Stimulated activated memory B cell treated with anti-CD40 and anti-IgM and Interleukin-4, amounts not matched to agents 10 μg/mL and 1 μg/mL and 100 μg/mL, for 72 hours (primary cell): ENCODE measurements around the gene PERM1.

Experiments used
- ATAC-seq: fragments of 150-1000 bp; cut with Tn5 transposase; 2 replicates; pipeline ENCODE4 v1.10.0; 2021
- H3K27ac Mint-ChIP-seq: one replicate; pipeline ENCODE4 v1.8.0; 2022; ENCODE audit warnings: mild to moderate bottlenecking, mixed read lengths
- H3K27me3 Mint-ChIP-seq: one replicate; pipeline ENCODE4 v1.8.0; 2022; ENCODE audit warnings: mixed read lengths
- H3K36me3 Mint-ChIP-seq: one replicate; pipeline ENCODE4 v1.8.0; 2022; ENCODE audit warnings: mixed read lengths
- H3K4me1 Mint-ChIP-seq: one replicate; pipeline ENCODE4 v1.8.0; 2022; ENCODE audit warnings: mixed read lengths
- H3K4me3 Mint-ChIP-seq: one replicate; pipeline ENCODE4 v1.8.0; 2022; ENCODE audit warnings: mild to moderate bottlenecking, moderate library complexity, mixed read lengths
- H3K9me3 Mint-ChIP-seq: one replicate; pipeline ENCODE4 v1.8.0; 2022; ENCODE audit warnings: mixed read lengths

Gene PERM1

DNA sequence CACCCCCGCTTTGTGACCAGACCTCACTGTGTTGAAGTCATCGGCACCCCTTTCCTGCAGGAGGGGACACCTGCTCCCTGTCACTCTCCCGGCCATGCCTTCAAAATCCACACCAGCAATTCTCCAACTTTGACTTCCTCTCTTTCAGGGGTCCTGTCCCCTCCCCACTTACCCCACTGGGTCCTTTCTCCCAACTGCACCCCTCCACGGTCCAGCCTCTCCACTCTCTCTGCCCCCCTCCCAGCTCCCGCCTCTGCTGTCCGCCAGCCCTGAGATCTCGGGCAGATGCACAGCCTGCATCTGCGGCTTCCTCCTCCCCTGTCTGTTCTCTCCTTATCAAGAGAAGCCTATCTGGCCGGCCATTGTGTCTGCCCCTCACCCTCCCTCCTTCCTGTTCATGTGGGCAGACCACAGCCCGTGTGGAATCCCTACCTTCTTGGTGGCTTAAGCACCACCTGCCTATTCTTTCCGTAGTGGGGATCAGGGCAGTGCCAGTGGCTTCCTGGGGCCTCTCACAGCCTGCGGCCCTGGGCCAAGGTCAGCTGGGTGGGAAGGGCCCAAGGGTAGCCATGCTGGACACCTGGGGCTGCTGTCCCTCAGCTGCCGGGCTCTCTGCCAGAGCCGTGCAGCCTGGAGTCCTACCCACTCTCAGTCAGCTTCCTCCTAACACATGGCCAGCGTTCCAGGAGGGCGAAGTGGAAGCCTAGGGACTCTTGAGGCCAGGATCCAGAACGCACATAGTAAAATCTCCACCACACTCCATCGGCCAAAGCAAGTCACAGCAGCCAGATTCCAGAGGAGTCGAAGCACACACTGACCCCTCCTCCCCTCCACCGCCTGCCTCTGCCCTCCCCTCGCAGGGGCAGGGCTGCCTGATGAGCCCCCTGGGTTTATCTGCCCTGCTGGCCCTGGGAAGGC is 23.1 kb upstream of the PERM1 start:
- Mint-ChIP-seq H3K36me3 (no peaks in the 10 kb centered on the region), H3K4me1 (peaks cover 23% of the 10 kb centered on the region), H3K27ac (no peak overlapping the region), H3K27me3 (peaks cover 66% of the 10 kb centered on the region), H3K9me3 (no peaks in the 10 kb centered on the region), H3K4me3 (no peak overlapping the region)
- no peak for ATAC-seq

DNA sequence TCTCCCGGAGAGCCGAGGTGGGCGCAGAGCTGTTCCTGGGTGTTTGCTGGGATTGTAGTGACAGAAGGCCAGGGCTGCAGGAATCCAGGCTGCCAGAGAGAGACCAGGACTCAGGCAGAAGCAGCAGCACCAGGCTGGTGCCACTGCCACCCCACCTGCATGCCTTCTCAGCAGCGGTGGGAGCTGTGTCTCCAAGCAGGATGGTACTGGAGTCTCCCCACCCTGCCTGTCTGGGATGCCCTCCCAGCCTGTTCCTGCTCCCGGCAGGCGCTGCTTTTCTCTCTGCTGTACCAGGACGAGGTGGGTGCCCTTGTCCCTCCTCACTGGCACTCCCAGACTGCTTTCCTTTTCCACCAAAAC is 22.5 kb upstream of the PERM1 start:
- Mint-ChIP-seq H3K36me3 (no peaks in the 10 kb centered on the region), H3K4me1 (peaks cover 23% of the 10 kb centered on the region), H3K27ac (no peak overlapping the region), H3K4me3 (no peak overlapping the region), H3K27me3 (peaks cover 65% of the 10 kb centered on the region), H3K9me3 (no peaks in the 10 kb centered on the region)
- ATAC-seq: no peak

DNA sequence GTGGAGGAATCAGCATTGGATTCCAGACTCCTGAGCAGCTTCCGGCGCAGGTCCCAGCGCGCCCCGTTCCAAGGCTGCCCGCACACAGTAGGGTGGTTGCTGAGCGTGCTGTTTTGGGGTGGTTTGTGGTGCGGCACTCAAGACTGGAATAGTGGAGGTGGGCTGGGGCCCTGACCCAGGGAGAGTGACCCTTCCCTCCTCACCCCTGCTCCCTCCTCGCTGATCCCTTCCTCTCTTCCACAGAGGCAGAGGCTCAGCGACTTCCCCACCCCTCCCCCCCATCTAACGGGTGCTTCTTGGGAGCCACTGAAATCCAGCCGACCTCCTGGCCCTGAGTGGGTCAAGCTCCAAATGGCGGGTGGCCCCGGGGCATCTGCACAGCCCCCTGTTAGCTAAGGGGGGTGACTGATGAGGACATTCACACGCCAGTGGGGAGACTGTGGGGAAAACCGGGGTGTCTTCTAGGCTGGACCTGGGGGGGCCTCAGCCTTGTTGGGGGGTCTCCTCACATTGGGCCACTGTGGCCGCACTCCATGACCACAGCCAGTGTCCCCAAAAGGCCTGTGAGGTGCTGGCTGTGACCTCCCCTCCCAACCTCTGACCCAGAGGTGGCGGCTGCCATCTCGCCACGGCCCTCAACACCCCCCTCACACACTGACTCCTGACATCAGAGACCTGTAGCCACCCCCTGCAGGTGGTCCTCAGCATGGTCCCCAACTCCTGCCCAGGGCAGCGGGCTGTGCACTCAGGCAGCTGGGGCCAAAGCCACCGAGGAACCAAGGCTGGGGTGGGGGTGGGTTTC is 21.9 kb upstream of the PERM1 start:
- Mint-ChIP-seq H3K36me3 (no peaks in the 10 kb centered on the region), H3K4me1 (peaks cover 23% of the 10 kb centered on the region), H3K4me3 (no peak overlapping the region), H3K27ac (no peak overlapping the region), H3K9me3 (no peaks in the 10 kb centered on the region), H3K27me3 (peaks cover 60% of the 10 kb centered on the region)
- ATAC-seq: no peak

DNA sequence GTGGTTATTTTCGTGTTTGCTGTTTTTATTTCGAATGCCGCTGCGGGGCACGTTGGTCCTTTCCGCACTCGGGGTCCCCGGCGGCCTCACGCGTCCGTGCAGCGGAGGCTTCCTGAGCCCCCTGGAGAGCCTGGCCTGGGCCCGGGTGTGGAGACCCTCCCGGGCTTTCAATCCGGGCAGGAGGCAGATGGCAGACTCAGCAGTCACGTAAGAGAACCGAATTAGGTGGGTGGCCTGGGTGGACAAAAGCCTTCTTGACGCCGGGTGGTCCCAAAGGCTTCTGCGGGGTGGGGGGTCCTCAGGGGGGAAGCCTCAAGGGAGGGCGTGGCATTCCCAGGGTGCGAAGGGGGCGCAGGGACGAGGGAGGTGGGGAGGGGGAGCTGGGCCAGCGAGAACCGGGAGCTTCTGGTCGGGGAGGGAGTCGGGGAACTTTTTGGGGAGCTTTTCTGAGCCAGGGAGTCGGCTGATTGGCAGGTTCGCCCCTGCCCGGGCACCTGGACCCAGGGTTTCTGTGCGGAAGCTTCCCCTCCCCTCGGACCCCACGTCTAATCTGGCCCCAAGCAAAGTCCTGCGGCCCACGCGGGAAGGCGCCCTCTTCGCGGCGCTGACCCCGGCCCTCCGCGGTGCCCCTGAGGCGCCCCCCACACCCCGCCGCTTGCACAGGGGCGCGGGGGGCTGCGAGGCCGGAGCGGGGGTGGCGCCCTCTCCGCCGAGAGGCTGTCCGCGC is 19.3 kb upstream of the PERM1 start:
- no peak for ATAC-seq
- H3K36me3 Mint-ChIP-seq: no peaks in the 10 kb centered on the region
- no peak overlapping the region for H3K27ac Mint-ChIP-seq
- H3K27me3 Mint-ChIP-seq: peaks cover 65% of the 10 kb centered on the region
- H3K4me3 Mint-ChIP-seq: peak overlapping the region; percentile 63
- H3K4me1 Mint-ChIP-seq: peaks cover 33% of the 10 kb centered on the region
- no peaks in the 10 kb centered on the region for H3K9me3 Mint-ChIP-seq

DNA sequence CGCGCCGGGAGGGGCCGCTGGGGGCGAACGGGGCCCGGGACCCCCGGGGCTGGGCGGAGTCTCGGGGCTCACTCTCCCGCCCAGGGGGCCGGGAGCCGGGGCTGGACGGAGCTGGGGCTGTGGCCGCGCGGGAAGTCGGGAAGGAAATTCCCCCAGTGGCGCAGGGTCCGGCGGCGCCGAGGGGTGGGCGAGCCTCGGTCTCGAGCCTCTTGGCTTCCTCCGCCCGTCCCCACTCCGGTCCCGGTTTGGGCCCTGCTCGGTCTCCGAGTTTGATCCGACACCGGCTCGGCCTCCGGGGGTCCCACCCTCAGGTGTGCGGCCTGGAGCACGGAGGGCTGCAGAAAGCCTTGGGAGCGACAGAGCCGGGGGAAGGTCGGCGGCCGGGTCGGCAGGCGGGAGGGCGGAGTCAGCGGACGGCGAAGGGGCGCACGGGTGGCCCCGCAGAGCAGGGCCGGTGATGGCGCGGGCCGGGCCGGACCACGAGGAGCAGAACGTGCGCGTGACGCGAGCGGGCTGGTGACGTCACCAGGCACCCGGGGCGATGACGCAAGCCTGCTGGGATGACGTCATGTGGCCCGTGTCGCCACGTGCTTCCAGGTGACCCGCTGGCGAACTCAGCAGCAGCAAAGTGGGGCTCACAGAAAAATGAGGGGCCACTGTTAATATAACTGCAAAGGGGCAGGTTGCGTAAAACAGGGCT is 18.6 kb upstream of the PERM1 start:
- no peak for ATAC-seq
- peaks cover 33% of the 10 kb centered on the region for H3K4me1 Mint-ChIP-seq
- H3K36me3 Mint-ChIP-seq: no peaks in the 10 kb centered on the region
- no peak overlapping the region for H3K27ac Mint-ChIP-seq
- H3K9me3 Mint-ChIP-seq: no peaks in the 10 kb centered on the region
- peak overlapping the region; percentile 63 for H3K4me3 Mint-ChIP-seq
- H3K27me3 Mint-ChIP-seq: peaks cover 65% of the 10 kb centered on the region

DNA sequence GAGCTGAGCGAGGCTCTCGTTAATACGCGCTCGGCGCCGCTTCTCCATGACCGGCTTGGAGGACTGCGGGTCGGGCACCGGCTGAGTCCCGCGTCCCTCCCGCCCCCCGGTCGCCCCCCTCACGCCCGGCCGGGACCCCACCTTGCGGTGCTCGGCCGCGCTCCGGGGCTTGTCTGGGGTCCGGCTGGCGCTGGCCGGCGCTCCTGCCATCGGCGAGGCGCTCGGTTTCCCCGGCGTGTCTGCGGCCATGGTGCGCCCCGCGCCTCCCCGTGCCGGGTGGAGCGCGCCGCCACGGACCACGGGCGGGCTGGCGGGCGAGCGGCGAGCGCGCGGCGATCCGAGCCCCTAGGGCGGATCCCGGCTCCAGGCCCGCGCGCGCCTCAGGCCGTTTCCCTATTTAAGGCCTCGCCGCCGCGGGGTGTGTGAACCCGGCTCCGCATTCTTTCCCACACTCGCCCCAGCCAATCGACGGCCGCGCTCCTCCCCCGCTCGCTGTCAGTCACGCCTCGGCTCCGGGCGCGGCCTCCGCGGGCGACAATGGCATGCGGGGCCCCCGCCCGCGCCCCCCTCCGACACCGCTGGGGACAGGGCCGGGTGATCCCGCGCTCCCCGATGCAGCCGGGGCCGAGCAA is 17.9 kb upstream of the PERM1 start, which contains the start of gene HES4:
TSS of gene HES4 (minus strand) at position 373 of the 632 bp plus-strand sequence. CDS start at position 249, 124 bp downstream.
- H3K36me3 Mint-ChIP-seq: no peaks in the 10 kb centered on the region
- H3K4me3 Mint-ChIP-seq: peak within 1 kb of the TSS; percentile 63
- no peak for ATAC-seq
- peaks cover 65% of the 10 kb centered on the region for H3K27me3 Mint-ChIP-seq
- no peaks in the 10 kb centered on the region for H3K9me3 Mint-ChIP-seq
- no peak within 1 kb of the TSS for H3K27ac Mint-ChIP-seq
- peaks cover 27% of the 10 kb centered on the region for H3K4me1 Mint-ChIP-seq

DNA sequence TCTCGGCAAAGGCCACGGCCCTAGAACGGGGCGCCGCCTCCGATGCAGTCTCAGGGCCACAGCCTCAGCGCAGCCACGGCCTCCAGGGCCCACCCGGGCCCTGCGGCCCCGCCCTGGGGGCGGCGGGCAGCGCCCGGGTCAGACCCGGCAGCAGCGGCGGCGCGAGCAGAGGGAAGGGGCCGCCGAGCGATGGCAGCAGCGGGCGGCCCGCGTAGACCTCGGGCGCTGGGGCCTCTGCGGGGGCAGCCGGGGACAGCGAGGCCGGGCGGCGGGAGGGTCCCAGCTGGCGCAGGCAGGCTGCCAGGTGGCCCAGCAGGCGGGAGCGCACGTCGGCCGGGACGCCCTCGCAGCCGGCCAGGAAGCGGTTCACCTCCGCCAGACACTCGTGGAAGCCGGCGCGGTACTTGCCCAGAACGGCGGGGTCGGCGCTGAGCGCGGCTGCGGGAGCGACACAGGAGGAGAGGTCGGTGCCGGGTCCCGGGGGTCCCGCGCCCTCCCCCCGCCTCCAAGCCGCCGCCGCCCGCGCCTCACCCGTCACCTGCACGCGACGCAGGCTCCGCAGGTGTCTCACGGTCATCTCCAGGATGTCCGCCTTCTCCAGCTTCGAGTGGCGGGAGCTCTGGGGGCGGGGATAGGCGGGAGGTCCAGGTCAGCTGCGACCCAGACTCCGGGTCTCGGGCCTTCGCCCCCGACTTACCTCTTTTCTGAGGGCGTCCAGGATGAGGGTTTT is 17.3 kb upstream of the PERM1 start:
- Mint-ChIP-seq H3K4me3 (no peak overlapping the region), H3K9me3 (no peaks in the 10 kb centered on the region), H3K4me1 (peaks cover 22% of the 10 kb centered on the region), H3K27ac (no peak overlapping the region), H3K27me3 (peaks cover 63% of the 10 kb centered on the region), H3K36me3 (no peaks in the 10 kb centered on the region)
- ATAC-seq: peak; percentile 6

DNA sequence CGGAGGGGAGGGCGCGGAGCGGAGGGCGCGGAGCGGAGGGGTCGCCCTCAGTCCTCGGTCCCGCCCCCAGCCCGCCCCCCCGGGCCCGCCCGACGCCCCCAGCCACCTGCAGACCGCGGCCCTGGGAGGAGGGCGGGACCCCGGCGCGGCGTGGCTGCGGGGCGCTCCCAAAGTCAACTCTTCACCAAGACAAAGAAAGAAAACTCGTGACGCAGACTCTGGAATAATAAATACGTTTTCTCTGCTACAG is 16.8 kb upstream of the PERM1 start:
- Mint-ChIP-seq H3K9me3 (no peaks in the 10 kb centered on the region), H3K27ac (no peak overlapping the region), H3K27me3 (peaks cover 60% of the 10 kb centered on the region)

DNA sequence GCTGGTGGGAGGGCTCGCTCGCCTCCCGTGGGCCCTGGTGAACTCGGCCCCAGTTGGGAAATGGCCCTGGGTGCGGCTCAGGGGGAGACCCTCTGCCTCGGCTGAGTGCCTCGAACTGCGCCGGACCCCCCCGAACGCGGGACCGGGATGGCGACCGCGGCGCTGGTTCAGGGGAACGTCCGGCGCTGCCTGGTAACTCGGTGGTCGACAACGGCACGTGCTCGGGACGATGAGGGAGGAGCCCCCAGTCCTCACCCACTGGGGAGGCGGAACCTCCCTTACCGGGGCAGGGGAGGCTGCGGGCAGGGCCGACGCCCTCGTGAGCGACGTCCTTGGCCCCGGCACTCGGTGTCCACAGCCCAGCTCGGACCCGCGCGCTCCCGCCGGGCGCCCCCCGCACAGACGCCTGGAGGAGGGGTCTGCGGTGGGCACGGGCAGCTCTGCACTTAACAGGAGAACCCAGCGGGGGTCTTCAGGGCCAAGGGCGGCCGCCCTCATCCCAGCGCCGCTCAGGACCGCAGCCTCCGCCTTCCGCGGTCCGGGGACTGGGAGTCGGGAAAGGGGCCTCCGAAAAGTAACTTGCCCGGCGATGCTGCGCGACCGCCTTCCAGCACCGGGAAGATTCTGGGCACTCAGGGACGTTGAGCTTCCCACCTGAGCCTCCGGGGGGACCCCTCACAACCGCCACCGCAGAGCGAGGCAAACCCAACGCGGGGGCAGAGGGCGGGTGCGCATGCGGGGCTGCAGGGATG is 16.3 kb upstream of the PERM1 start:
- ATAC-seq: no peak

More for the DNA sequence above, 16.8 kb upstream of the PERM1 start:
- Mint-ChIP-seq H3K36me3 (no peaks in the 10 kb centered on the region), H3K4me3 (no peak overlapping the region), H3K4me1 (peaks cover 22% of the 10 kb centered on the region)
- no peak for ATAC-seq

DNA sequence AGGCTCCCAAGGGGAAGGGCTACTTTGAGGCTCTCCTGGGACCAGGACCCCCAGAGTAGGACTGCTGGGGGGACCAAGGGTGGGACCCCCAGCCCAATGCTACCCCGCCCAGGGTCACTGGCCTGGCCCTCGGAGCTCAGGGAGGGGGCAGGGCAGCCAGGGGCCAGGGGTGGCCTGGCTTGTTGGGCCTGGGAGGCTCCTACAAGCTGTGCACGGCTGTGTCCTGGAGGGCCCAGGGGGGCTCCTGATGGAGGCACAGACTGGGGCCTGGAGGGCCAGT is 15.8 kb upstream of the PERM1 start:
- H3K4me3 Mint-ChIP-seq: peak overlapping the region; percentile 50
- peaks cover 61% of the 10 kb centered on the region for H3K27me3 Mint-ChIP-seq
- peaks cover 25% of the 10 kb centered on the region for H3K4me1 Mint-ChIP-seq
- no peak for ATAC-seq
- no peaks in the 10 kb centered on the region for H3K36me3 Mint-ChIP-seq
- H3K9me3 Mint-ChIP-seq: peaks cover 2% of the 10 kb centered on the region
- no peak overlapping the region for H3K27ac Mint-ChIP-seq

More for the DNA sequence above, 16.3 kb upstream of the PERM1 start:
- Mint-ChIP-seq H3K9me3 (no peaks in the 10 kb centered on the region), H3K4me3 (peak overlapping the region; percentile 12), H3K27me3 (peaks cover 61% of the 10 kb centered on the region), H3K27ac (no peak overlapping the region), H3K4me1 (peaks cover 22% of the 10 kb centered on the region), H3K36me3 (no peaks in the 10 kb centered on the region)

DNA sequence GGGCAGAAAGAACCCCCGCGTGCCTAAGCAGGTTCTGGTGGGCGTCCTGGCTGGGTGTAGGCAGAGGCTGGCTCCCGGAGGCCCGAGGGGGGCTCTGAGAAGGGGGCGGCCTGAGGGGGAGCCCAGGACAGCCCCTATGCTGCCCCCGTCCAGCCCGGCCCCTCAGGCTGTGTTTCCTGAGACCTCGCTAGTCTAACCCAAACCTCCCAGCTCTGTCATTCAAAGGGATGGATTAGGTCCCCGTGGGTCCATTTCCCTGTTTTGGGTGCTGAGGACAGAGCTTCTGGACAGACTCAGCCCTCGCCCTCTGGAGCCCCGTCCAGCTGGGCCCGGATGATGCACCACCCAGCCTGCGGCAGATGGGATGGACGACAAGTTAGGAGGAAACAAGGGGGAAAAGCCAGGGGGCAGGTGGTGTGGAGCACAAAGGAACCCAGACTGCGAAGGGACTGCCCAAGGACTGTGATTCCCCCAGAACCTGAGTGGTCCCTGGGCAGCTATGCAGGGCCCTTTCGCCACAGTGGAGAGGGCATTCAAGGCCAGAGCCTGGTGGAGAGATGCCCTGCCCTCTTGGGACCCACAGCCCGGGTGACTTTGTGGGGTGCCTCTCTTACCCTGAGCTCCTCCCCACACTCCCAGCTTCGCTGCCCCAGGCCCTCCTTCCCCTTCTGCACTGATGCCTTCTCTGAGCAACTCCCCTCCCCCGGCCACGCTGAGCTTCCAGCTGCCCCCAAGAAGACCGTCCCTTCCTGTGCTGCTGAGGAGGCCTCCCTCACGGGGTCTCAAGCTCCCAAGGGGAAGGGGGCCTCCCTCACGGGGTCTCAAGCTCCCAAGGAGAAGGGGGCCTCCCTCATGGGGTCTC is 15.2 kb upstream of the PERM1 start:
- peaks cover 61% of the 10 kb centered on the region for H3K27me3 Mint-ChIP-seq
- H3K9me3 Mint-ChIP-seq: peaks cover 4% of the 10 kb centered on the region
- peak overlapping the region; percentile 50 for H3K4me3 Mint-ChIP-seq
- ATAC-seq: no peak
- H3K36me3 Mint-ChIP-seq: peaks cover 2% of the 10 kb centered on the region
- no peak overlapping the region for H3K27ac Mint-ChIP-seq
- H3K4me1 Mint-ChIP-seq: peaks cover 29% of the 10 kb centered on the region

DNA sequence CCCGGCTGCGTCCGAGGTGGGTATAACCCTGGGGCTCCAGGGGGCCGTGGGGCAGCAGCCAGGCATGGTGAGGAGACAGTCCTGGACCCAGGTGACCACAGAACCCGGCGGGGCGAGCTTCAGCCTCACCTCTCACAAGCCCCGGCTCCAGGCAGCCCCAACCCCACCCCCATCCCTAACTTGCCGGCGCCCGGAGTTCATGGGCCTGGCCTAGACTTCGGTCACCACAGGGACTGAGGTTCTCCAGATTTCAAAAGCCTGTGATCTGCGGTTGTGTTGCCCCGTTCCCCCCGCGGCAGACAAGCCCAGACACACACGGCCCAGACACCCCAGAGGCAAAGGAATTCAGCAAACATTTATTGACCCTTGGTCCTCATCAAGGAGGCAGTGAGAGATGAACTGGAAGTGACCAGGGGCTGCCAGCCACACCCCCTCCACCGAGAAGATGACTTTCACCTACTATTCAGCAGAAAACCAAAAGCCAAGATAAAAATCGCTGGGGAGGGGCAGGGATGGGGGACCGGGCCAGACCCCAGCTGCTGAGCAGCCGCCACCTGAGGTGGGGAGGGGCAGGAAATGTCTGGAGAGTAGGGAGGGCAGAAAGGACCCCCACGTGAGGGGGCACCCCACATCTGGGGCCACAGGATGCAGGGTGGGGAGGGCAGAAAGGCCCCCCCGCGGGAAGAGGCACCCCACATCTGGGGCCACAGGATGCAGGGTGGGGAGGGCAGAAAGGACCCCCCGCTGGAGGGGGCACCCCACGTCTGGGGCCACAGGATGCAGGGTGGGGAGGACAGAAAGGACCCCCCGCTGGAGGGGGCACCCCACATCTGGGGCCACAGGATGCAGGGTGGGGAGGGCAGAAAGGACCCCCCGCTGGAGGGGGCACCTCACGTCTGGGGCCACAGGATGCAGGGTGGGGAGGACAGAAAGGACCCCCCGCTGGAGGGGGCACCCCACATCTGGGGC is 14.1 kb upstream of the PERM1 start:
- Mint-ChIP-seq H3K27me3 (peaks cover 70% of the 10 kb centered on the region), H3K4me1 (peaks cover 29% of the 10 kb centered on the region), H3K9me3 (peaks cover 10% of the 10 kb centered on the region), H3K4me3 (no peak overlapping the region), H3K36me3 (peaks cover 6% of the 10 kb centered on the region), H3K27ac (no peak overlapping the region)
- ATAC-seq: no peak
